NT2/D1 (cell line): Measurements from ENCODE around the gene RAB11FIP5.

Experiments used
- DNase-seq: peaks from one replicate; pipeline ENCODE4 v3.0.0-alpha.2; 2011; ENCODE audit warnings: low read depth, low spot score
- H3K27me3 ChIP-seq: 2 replicates; pipeline ENCODE4 v1.6.0; 2011; ENCODE audit warnings: mild to moderate bottlenecking; ENCODE audit not compliant: insufficient read length, insufficient read depth
- H3K36me3 ChIP-seq: 2 replicates; pipeline ENCODE4 v1.6.1; 2011; ENCODE audit warnings: mild to moderate bottlenecking, low read length, mixed read lengths; ENCODE audit not compliant: insufficient read depth, insufficient read length
- H3K4me1 ChIP-seq: 2 replicates; pipeline ENCODE4 v1.5.1; 2011; ENCODE audit not compliant: insufficient read depth, insufficient read length
- H3K4me3 ChIP-seq: 2 replicates; pipeline ENCODE4 v1.5.1; 2011; ENCODE audit warnings: low read depth; ENCODE audit not compliant: insufficient read length
- H3K9ac ChIP-seq: 2 replicates; pipeline ENCODE4 v1.6.0; 2011; ENCODE audit warnings: low read depth; ENCODE audit not compliant: insufficient read length
- H3K9me3 ChIP-seq: 2 replicates; pipeline ENCODE4 v1.5.1; 2011; ENCODE audit warnings: mild to moderate bottlenecking, low read length; ENCODE audit not compliant: insufficient read depth
- SUZ12 ChIP-seq: IDR thresholded peaks from 2 replicates; pipeline ENCODE4 v1.6.1; 2011; ENCODE audit not compliant: insufficient read length, insufficient read depth; ENCODE audit errors: extremely low read depth
- YY1 ChIP-seq: IDR thresholded peaks from 2 replicates; pipeline ENCODE4 v1.6.1; 2011; ENCODE audit not compliant: insufficient read length, insufficient read depth
- ZNF274 ChIP-seq: IDR thresholded peaks from 2 replicates; pipeline ENCODE4 v1.6.1; 2011; ENCODE audit warnings: mild to moderate bottlenecking, low read depth, low read length

RAB11FIP5 gene

GRCh38 chr2:73109431-73110167, 3.1 kb downstream of the RAB11FIP5 start:
- H3K4me1 ChIP-seq, result peaks cover 10% of the 10 kb centered on the region

GRCh38 chr2:73107211-73107926, 5.4 kb downstream of the RAB11FIP5 start:
- Histone ChIP-seq H3K4me1 (peaks cover 8% of the 10 kb centered on the region), H3K36me3 (peaks cover 27% of the 10 kb centered on the region), H3K4me3 (no peak overlapping the region), H3K9me3 (no peaks in the 10 kb centered on the region), H3K27me3 (no peaks in the 10 kb centered on the region), H3K9ac (no peak overlapping the region)
- TF ChIP-seq ZNF274 (no peak), YY1 (no peak), SUZ12 (no peak)
- DNase-seq, result no peak

More at GRCh38 chr2:73109431-73110167, 3.1 kb downstream of the RAB11FIP5 start:
- TF ChIP-seq ZNF274, result no peak
- no peak for TF ChIP-seq SUZ12
- TF ChIP-seq YY1, result no peak
- Histone ChIP-seq H3K27me3 (peaks cover 3% of the 10 kb centered on the region), H3K9ac (no peak overlapping the region), H3K36me3 (peaks cover 27% of the 10 kb centered on the region), H3K4me3 (no peak overlapping the region), H3K9me3 (no peaks in the 10 kb centered on the region)
- no peak for DNase-seq

- TF ChIP-seq ZNF274 (no peak), SUZ12 (no peak), YY1 (no peak)
- Histone ChIP-seq H3K36me3 (peaks cover 27% of the 10 kb centered on the region), H3K27me3 (no peaks in the 10 kb centered on the region), H3K4me1 (peaks cover 8% of the 10 kb centered on the region), H3K9ac (no peak overlapping the region), H3K4me3 (no peak overlapping the region), H3K9me3 (no peaks in the 10 kb centered on the region)
- DNase-seq, result no peak
These were observed 6.0 kb downstream of the RAB11FIP5 start for GRCh38 chr2:73106791-73107190.

DNA sequence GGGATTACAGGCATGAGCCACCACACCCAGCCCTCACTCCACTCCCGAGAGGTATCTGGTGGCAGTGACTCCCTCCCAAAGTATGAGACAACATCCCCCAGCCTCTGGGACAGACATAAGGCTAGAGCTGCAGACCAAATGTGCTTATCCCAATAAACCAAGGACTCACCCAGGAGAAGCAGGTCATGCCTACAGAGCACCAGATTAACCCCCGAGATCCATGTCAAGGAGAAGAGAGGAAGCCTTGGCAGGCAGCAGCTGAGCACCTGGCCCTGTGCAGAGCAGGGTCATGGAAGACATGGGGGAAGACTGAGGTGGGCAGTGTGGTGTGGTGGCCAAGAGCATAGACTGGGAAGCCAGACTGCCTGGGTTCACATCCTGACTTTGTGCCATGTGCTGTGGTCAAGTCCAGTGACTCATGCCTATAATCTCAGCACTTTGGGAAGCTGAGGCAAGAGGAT, 7.2 kb downstream of the RAB11FIP5 start:
- TF ChIP-seq ZNF274 (no peak), SUZ12 (no peak), YY1 (no peak)
- H3K36me3 ChIP-seq, result peaks cover 27% of the 10 kb centered on the region
- H3K4me1 ChIP-seq, result peaks cover 8% of the 10 kb centered on the region
- H3K9ac ChIP-seq, result no peak overlapping the region
- DNase-seq, result no peak
- H3K27me3 ChIP-seq, result no peaks in the 10 kb centered on the region
- H3K9me3 ChIP-seq, result no peaks in the 10 kb centered on the region
- H3K4me3 ChIP-seq, result no peak overlapping the region

- no peak for DNase-seq
- no peaks in the 10 kb centered on the region for H3K9me3 ChIP-seq
- TF ChIP-seq SUZ12, result no peak
- no peak for TF ChIP-seq YY1
- TF ChIP-seq ZNF274, result no peak
- H3K27me3 ChIP-seq, result no peaks in the 10 kb centered on the region
- H3K9ac ChIP-seq, result no peak overlapping the region
- H3K4me3 ChIP-seq, result no peak overlapping the region
- H3K36me3 ChIP-seq, result peaks cover 27% of the 10 kb centered on the region
- peaks cover 6% of the 10 kb centered on the region for H3K4me1 ChIP-seq
These were observed 7.8 kb downstream of the RAB11FIP5 start for GRCh38 chr2:73104933-73105332.

DNA sequence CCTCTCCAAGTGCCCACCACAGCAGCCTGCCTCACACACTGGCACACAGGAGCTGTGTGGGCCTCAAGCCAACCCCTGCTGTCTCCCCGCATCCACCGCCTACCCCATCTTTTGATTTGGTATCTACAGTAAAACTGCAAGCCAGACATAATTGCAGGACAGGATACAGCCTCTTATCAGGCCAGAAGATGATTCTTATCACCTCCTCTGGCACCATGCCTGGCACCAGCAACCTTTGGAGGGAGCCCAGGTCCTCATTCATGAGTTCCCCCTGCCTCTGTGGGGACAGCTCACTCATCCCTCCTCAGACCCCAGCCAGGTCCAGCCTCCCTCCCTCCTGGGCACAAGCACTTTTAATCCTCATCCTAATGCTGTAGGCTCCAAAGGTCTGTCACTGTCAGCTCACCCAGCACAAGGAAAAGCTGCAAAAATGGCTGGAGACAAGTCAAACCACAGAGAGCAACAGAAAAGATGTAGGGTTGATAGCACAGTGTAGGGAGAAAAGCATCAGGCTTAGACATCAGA, 9.7 kb downstream of the RAB11FIP5 start:
- Histone ChIP-seq H3K27me3 (no peaks in the 10 kb centered on the region), H3K4me3 (no peak overlapping the region), H3K36me3 (peaks cover 27% of the 10 kb centered on the region), H3K9ac (no peak overlapping the region), H3K4me1 (peaks cover 5% of the 10 kb centered on the region), H3K9me3 (no peaks in the 10 kb centered on the region)
- no peak for DNase-seq
- TF ChIP-seq SUZ12 (no peak), ZNF274 (no peak), YY1 (no peak)
